GM21717 (cell line): ENCODE results near the gene EIF2B5.

ENCODE experiments used
- ATAC-seq: cut with Tn5 transposase; IDR thresholded peaks from one replicate; pipeline ENCODE4 v1.9.1; 2021; ENCODE audit warnings: mild to moderate bottlenecking, moderate library complexity; ENCODE audit not compliant: unreplicated experiment

Gene EIF2B5

GRCh38 chr3:184192889-184193288 lies 57.7 kb downstream of the EIF2B5 start:
- no peak for ATAC-seq

GRCh38 chr3:184193991-184194539 lies 58.9 kb downstream of the EIF2B5 start:
- no peak for ATAC-seq
